Keratinocyte (primary cell): ENCODE measurements around the gene ZMIZ1. TPM values are rescaled to one million over a fixed set of nuclear protein-coding genes. Genes with fewer than 3 reads are reported as not detected.

Experiments
- DNase-seq: peaks from one replicate; pipeline ENCODE4 v3.0.0-alpha.2; 2011; ENCODE audit warnings: low read depth, missing footprints, low spot score
- FAIRE-seq: peaks from 2 replicates; lab custom pipeline; 2011; peaks lifted over from hg19 to GRCh38; lab: Jason Lieb, UNC
- H2AFZ ChIP-seq: 2 replicates; pipeline ENCODE4 v1.6.0; 2012; ENCODE audit warnings: low read length, control low read depth, inconsistent platforms; ENCODE audit not compliant: control insufficient read depth
- H3K27ac ChIP-seq: 2 replicates; pipeline ENCODE4 v1.5.1; 2011; ENCODE audit warnings: low read length; ENCODE audit not compliant: control insufficient read depth, insufficient read depth
- H3K27me3 ChIP-seq: 3 replicates; pipeline ENCODE4 v1.6.0; 2011; ENCODE audit warnings: low read length; ENCODE audit not compliant: control insufficient read depth, insufficient read depth; ENCODE audit errors: extremely low read depth
- H3K36me3 ChIP-seq, 2 experiments: 2 replicates in 1 of 2; 3 replicates in 1 of 2; pipeline ENCODE4 v1.5.1; 2011; ENCODE audit warnings: low read length in 2 of 2, mild to moderate bottlenecking in 1 of 2; ENCODE audit not compliant: control insufficient read depth in 2 of 2, insufficient read depth in 2 of 2; ENCODE audit errors: extremely low read depth in 1 of 2
- H3K4me1 ChIP-seq: 3 replicates; pipeline ENCODE4 v1.5.1; 2011; ENCODE audit warnings: low read length; ENCODE audit not compliant: control insufficient read depth, insufficient read depth; ENCODE audit errors: extremely low read depth
- H3K4me2 ChIP-seq: 3 replicates; pipeline ENCODE4 v1.6.0; 2011; ENCODE audit warnings: low read depth, low read length; ENCODE audit not compliant: control insufficient read depth, insufficient read depth; ENCODE audit errors: extremely low read depth
- H3K4me3 ChIP-seq, 3 experiments: fragments of 200-600 bp in 1 of 3; sonication (generic) in 1 of 3; 2 replicates in 2 of 3; 3 replicates in 1 of 3; pipeline ENCODE4 v1.5.1; 2011 to 2016; ENCODE audit warnings: low read length in 3 of 3, mild to moderate bottlenecking in 3 of 3, control low read depth in 2 of 3, inconsistent platforms in 1 of 3, low read depth in 1 of 3, mixed read lengths in 1 of 3, mixed run types in 1 of 3, moderate library complexity in 1 of 3; ENCODE audit not compliant: control insufficient read depth in 2 of 3, insufficient read depth in 2 of 3; ENCODE audit errors: extremely low read depth in 1 of 3
- H3K79me2 ChIP-seq: 2 replicates; pipeline ENCODE4 v1.6.0; 2012; ENCODE audit warnings: low read length; ENCODE audit not compliant: control insufficient read depth, insufficient read depth
- H3K9ac ChIP-seq: 3 replicates; pipeline ENCODE4 v1.6.0; 2011; ENCODE audit warnings: low read length; ENCODE audit not compliant: control insufficient read depth, insufficient read depth; ENCODE audit errors: extremely low read depth
- H3K9me1 ChIP-seq: 3 replicates; pipeline ENCODE4 v1.6.0; 2011; ENCODE audit warnings: low read length; ENCODE audit not compliant: control insufficient read depth, insufficient read depth; ENCODE audit errors: extremely low read depth
- H3K9me3 ChIP-seq: 2 replicates; pipeline ENCODE4 v1.5.1; 2012; ENCODE audit warnings: low read depth, low read length; ENCODE audit not compliant: control insufficient read depth
- H4K20me1 ChIP-seq: 3 replicates; pipeline ENCODE4 v1.6.0; 2011; ENCODE audit warnings: low read length; ENCODE audit not compliant: control insufficient read depth, insufficient read depth; ENCODE audit errors: extremely low read depth
- CTCF ChIP-seq, 3 experiments: IDR thresholded peaks in 1 of 3; conservative IDR thresholded peaks in 1 of 3; optimal IDR thresholded peaks in 1 of 3; 2 replicates in 2 of 3; 3 replicates in 1 of 3; pipeline versions ENCODE3 to v1.5.1; 2011; ENCODE audit warnings: low read length in 3 of 3, mild to moderate bottlenecking in 3 of 3, moderate library complexity in 2 of 3, control low read depth in 1 of 3, inconsistent platforms in 1 of 3; ENCODE audit not compliant: insufficient read depth in 2 of 3; ENCODE audit errors: extremely low read depth in 1 of 3
- EZH2 ChIP-seq: IDR thresholded peaks from one replicate; pipeline ENCODE4 v1.6.1; 2012; ENCODE audit warnings: inconsistent platforms, mild to moderate bottlenecking, low read length, moderate library complexity
- dilution Hi-C: fragments of 300-500 bp; cut with MboI; formaldehyde crosslinking; loops from one replicate; pipeline ENCODE4 v1.7.0; 2020; ENCODE audit warnings: low sequenced_read_pairs; ENCODE audit not compliant: extremely low pct_ligation_motif_present
- polyA plus RNA-seq, 5 experiments: library from polyadenylated mRNA; depleted of rRNA in 3 of 5; stranded (reverse) in 3 of 5; stranded (forward) in 1 of 5; unstranded in 1 of 5; fragments of >200 nt; gene quantifications; 1 replicate in 1 of 5; 2 replicates in 3 of 5; 3 replicates in 1 of 5; pipeline versions ENCODE4 v1.2.1 to v1.2.3, GENCODE V29; 2011 to 2012; ENCODE audit warnings: missing spikeins in 2 of 5, low read depth in 1 of 5, low replicate concordance in 1 of 5

ZMIZ1 gene
- polyA plus RNA-seq, 1 donor (not counting 4 experiments of a cell fraction or from before 2014, with no cell fraction given): 1.8 TPM

- TF ChIP-seq CTCF (optimal IDR thresholded peaks at IDR 0.05 in 1 of 3, IDR thresholded peaks at IDR 0.05 in 1 of 3, conservative IDR thresholded peaks at IDR 0.05 in 1 of 3; ENCODE audit: extremely low read depth in 1 of 3, insufficient read depth in 2 of 3, low read length in 3 of 3): no peak
- TF ChIP-seq EZH2: no peak
- DNase-seq: no peak
- FAIRE-seq: no peak
- H3K9me1 ChIP-seq: no peaks in the 10 kb centered on the region
- peaks cover 3 to 20% of the 10 kb centered on the region in 2 experiments for H3K36me3 ChIP-seq
- no peak overlapping the region for H3K27ac ChIP-seq
- H3K9me3 ChIP-seq: no peaks in the 10 kb centered on the region
- no peaks in the 10 kb centered on the region for H4K20me1 ChIP-seq
- no peaks in the 10 kb centered on the region for H3K4me1 ChIP-seq
- H3K79me2 ChIP-seq: no peaks in the 10 kb centered on the region
- no peaks in the 10 kb centered on the region for H3K27me3 ChIP-seq
- no peak overlapping the region for H3K4me3 ChIP-seq
- no peak overlapping the region for H2AFZ ChIP-seq
- dilution Hi-C loops: no loop called here
- H3K9ac ChIP-seq: no peak overlapping the region
- H3K4me2 ChIP-seq: no peak overlapping the region
These were observed 138.3 kb downstream of the ZMIZ1 start for GRCh38 chr10:79207096-79207357.

GRCh38 chr10:79207726-79208125 lies 139.0 kb downstream of the ZMIZ1 start:
- H4K20me1 ChIP-seq: no peaks in the 10 kb centered on the region

More at GRCh38 chr10:79207726-79208125, 139.0 kb downstream of the ZMIZ1 start:
- dilution Hi-C loops: no loop called here
- H3K4me1 ChIP-seq: no peaks in the 10 kb centered on the region
- H3K9me3 ChIP-seq: no peaks in the 10 kb centered on the region
- no peak overlapping the region for H3K27ac ChIP-seq
- no peak overlapping the region for H3K4me3 ChIP-seq
- H3K9me1 ChIP-seq: no peaks in the 10 kb centered on the region
- no peaks in the 10 kb centered on the region for H3K27me3 ChIP-seq
- no peaks in the 10 kb centered on the region for H3K79me2 ChIP-seq
- no peak overlapping the region for H2AFZ ChIP-seq
- H3K4me2 ChIP-seq: no peak overlapping the region
- DNase-seq (no peak), FAIRE-seq (no peak)
- H3K9ac ChIP-seq: no peak overlapping the region
- peaks cover 3 to 18% of the 10 kb centered on the region in 2 experiments for H3K36me3 ChIP-seq
- TF ChIP-seq CTCF (optimal IDR thresholded peaks at IDR 0.05 in 1 of 3, IDR thresholded peaks at IDR 0.05 in 1 of 3, conservative IDR thresholded peaks at IDR 0.05 in 1 of 3; ENCODE audit: extremely low read depth in 1 of 3, insufficient read depth in 2 of 3, low read length in 3 of 3) (no peak), EZH2 (no peak)
